ENCODE measurements around the gene TESPA1.

- TF ChIP-seq FOXK2 (IDR thresholded peaks at IDR 0.05) (no peak), SP1 (IDR thresholded peaks at IDR 0.05) (no peak), SUZ12 (IDR thresholded peaks at IDR 0.05) (no peak), ARNT (IDR thresholded peaks at IDR 0.05) (no peak), TARDBP (IDR thresholded peaks at IDR 0.05) (no peak), FOXA1 (IDR thresholded peaks at IDR 0.05) (no peak), CTBP1 (IDR thresholded peaks at IDR 0.05; ENCODE audit: borderline replicate concordance) (no peak), HDGF (IDR thresholded peaks at IDR 0.05; ENCODE audit: borderline replicate concordance) (no peak), FOXM1 (IDR thresholded peaks at IDR 0.05; ENCODE audit: borderline replicate concordance) (no peak), ELF4 (IDR thresholded peaks at IDR 0.05) (no peak), LEF1 (IDR thresholded peaks at IDR 0.05; ENCODE audit: borderline replicate concordance) (no peak), PKNOX1 (IDR thresholded peaks at IDR 0.05) (no peak)
These were observed 23.4 kb downstream of the TESPA1 start for GRCh38 chr12:54961190-54961589.

Data from HEK293T (cell line).